HepG2 (cell line): ENCODE results near the gene NTSR2. TPM values are rescaled to one million over a fixed set of nuclear protein-coding genes. Genes with fewer than 3 reads are reported as not detected.

Source experiments
- ATAC-seq: fragments of 200-7000 bp; cut with Tn5 transposase; 3 replicates; pipeline ENCODE4 v1.9.1; 2020; ENCODE audit warnings: mild to moderate bottlenecking, moderate library complexity
- BruUV-seq: library from RNA; stranded (reverse); fragments of 400-500 nt; replicated peaks from 2 replicates; lab custom pipeline; 2021; lab: Mats Ljungman, UMichigan
- CTCF ChIA-PET: fragments of 300-600 bp; formaldehyde crosslinking; extraction: SDS; loops from one replicate; lab custom pipeline; 2021; ENCODE audit warnings: low total read pairs, inconsistent platforms, low intra/inter-chr PET ratio; lab: Yijun Ruan, JAX
- POLR2A ChIA-PET: fragments of 350-600 bp; sonication (Branson Sonifier 250); formaldehyde crosslinking; loops from one replicate; lab custom pipeline; 2020; ENCODE audit warnings: antibody characterized with exemption, inconsistent platforms; lab: Yijun Ruan, JAX
- DNase-seq: peaks from one replicate; pipeline ENCODE4 v3.0.0-alpha.2; 2015; ENCODE audit warnings: low spot score
- FAIRE-seq: peaks from 3 replicates; lab custom pipeline; 2011; peaks lifted over from hg19 to GRCh38; lab: Jason Lieb, UNC
- H2AFZ ChIP-seq: one replicate; pipeline ENCODE4 v1.6.1; 2011; ENCODE audit warnings: low read length, inconsistent platforms
- H3K27ac ChIP-seq: fragments of 300-600 bp; 3 replicates; pipeline ENCODE4 v1.8.0; 2011; ENCODE audit warnings: mixed run types, mild to moderate bottlenecking, mixed read lengths, low read length, inconsistent platforms; ENCODE audit not compliant: insufficient read depth; ENCODE audit errors: extremely low read length
- H3K27me3 ChIP-seq, 2 experiments: fragments of 200-600 bp in 1 of 2; 2 replicates in 1 of 2; 3 replicates in 1 of 2; pipeline versions ENCODE4 v1.6.0 to v1.8.0; 2011; ENCODE audit warnings: low read length in 2 of 2, mild to moderate bottlenecking in 2 of 2, moderate library complexity in 2 of 2, inconsistent platforms in 1 of 2; ENCODE audit not compliant: insufficient read depth in 2 of 2, control insufficient read depth in 1 of 2
- H3K36me3 ChIP-seq, 2 experiments: fragments of 200-600 bp in 1 of 2; replicated peaks in 1 of 2; 2 replicates in 1 of 2; 3 replicates in 1 of 2; pipeline versions ENCODE4 v1.5.1 to v1.8.0; 2011; ENCODE audit warnings: low read length in 2 of 2, inconsistent platforms in 1 of 2; ENCODE audit not compliant: insufficient read depth in 2 of 2, control insufficient read depth in 1 of 2
- H3K4me1 ChIP-seq: 2 replicates; pipeline ENCODE4 v1.5.1; 2012; ENCODE audit warnings: low read length, inconsistent platforms; ENCODE audit not compliant: insufficient read depth
- H3K4me2 ChIP-seq: 2 replicates; pipeline ENCODE4 v1.6.0; 2011; ENCODE audit warnings: low read depth, low read length, inconsistent platforms
- H3K4me3 ChIP-seq, 3 experiments: fragments of 200-600 bp in 1 of 3; sonication (generic), shearing (Covaris generic) in 1 of 3; replicated peaks in 1 of 3; 2 replicates each; pipeline ENCODE4 v1.5.1; 2011 to 2016; ENCODE audit warnings: low read length in 3 of 3, inconsistent platforms in 2 of 3, low read depth in 2 of 3, mild to moderate bottlenecking in 2 of 3, control low read depth in 1 of 3, mixed read lengths in 1 of 3; ENCODE audit not compliant: insufficient read depth in 1 of 3
- H3K79me2 ChIP-seq: one replicate; pipeline ENCODE4 v1.6.1; 2011; ENCODE audit warnings: low read length, inconsistent platforms; ENCODE audit not compliant: insufficient read depth
- H3K9ac ChIP-seq: 2 replicates; pipeline ENCODE4 v1.6.0; 2011; ENCODE audit warnings: mild to moderate bottlenecking, low read depth, low read length, inconsistent platforms; ENCODE audit not compliant: insufficient read depth
- H3K9me3 ChIP-seq: 2 replicates; pipeline ENCODE4 v1.5.1; 2012; ENCODE audit warnings: mild to moderate bottlenecking, low read length
- H4K20me1 ChIP-seq: 2 replicates; pipeline ENCODE4 v1.6.0; 2011; ENCODE audit warnings: inconsistent platforms, mild to moderate bottlenecking, low read length, moderate library complexity; ENCODE audit not compliant: insufficient read depth
- BCL6 ChIP-seq: IDR thresholded peaks from 2 replicates; pipeline ENCODE4 v1.6.1; 2016; ENCODE audit warnings: missing genetic modification reagents, missing compliant biosample characterization
- CHCHD3 ChIP-seq: sonication (generic); formaldehyde crosslinking; IDR thresholded peaks from 2 replicates; pipeline ENCODE4 v1.8.0; 2022; ENCODE audit warnings: mild to moderate bottlenecking, missing genetic modification reagents, moderate library complexity
- HMG20B ChIP-seq: conservative IDR thresholded peaks from 2 replicates; pipeline ENCODE4 v1.6.1; 2016; ENCODE audit warnings: missing genetic modification reagents, missing compliant biosample characterization
- KLF9 ChIP-seq: IDR thresholded peaks from 2 replicates; pipeline ENCODE4 v1.6.1; 2016; ENCODE audit warnings: low read depth
- ZNF550 ChIP-seq: sonication (generic); formaldehyde crosslinking; IDR thresholded peaks from 2 replicates; pipeline ENCODE4 v1.4.0; 2020; ENCODE audit warnings: mild to moderate bottlenecking, missing genetic modification reagents, borderline replicate concordance
- WGBS: methylation state at CpG from one replicate; pipeline ENCODE4 v1.1.6; 2017; ENCODE audit warnings: low lambda C conversion rate; 5-methylcytosine and 5-hydroxymethylcytosine counted together
- in situ Hi-C: cut with HindIII; loops from 2 replicates; pipeline ENCODE4 v1.10.0; 2017; ENCODE audit warnings: low pct_unique_long_range_greater_than_20kb; ENCODE audit not compliant: extremely low pct_ligation_motif_present
- intact Hi-C: fragments of 100-400 bp; cut with micrococcal nuclease; formaldehyde crosslinking; loops from one replicate; pipeline ENCODE4 v1.10.0; 2022; ENCODE audit not compliant: unreplicated experiment
- polyA plus RNA-seq, 8 experiments: library from polyadenylated mRNA; depleted of rRNA in 3 of 8; stranded (reverse) in 7 of 8; unstranded in 1 of 8; fragments of >200 nt; fragmentation: Illumina TruSeq in 4 of 8; extraction: Trizol in 4 of 8; gene quantifications; 2 replicates each; pipeline versions ENCODE4 v1.2.1 to v1.2.3, GENCODE V29; 2011 to 2016; ENCODE audit warnings: low read depth in 4 of 8, missing spikeins in 1 of 8, mixed read lengths in 1 of 8; ENCODE audit not compliant: insufficient read depth in 1 of 8
- total RNA-seq, 5 experiments: library from RNA; depleted of rRNA; stranded (reverse); fragments of >200 nt; fragmentation: Illumina TruSeq; extraction: Trizol; gene quantifications; 2 replicates each; pipeline ENCODE4 v1.2.3, GENCODE V29; 2016; ENCODE audit warnings: low read depth in 1 of 5
- TF ChIP-seq, protein P1 (sequence below): IDR thresholded peaks from 2 replicates; pipeline ENCODE4 v1.6.1; 2016; ENCODE audit warnings: missing compliant biosample characterization, missing genetic modification reagents, borderline replicate concordance

The NTSR2 gene
- total and polyA plus RNA-seq, 2 of the 13 experiments (the other 11 are each of a cell fraction or from before 2014, with no cell fraction given): not detected

DNA sequence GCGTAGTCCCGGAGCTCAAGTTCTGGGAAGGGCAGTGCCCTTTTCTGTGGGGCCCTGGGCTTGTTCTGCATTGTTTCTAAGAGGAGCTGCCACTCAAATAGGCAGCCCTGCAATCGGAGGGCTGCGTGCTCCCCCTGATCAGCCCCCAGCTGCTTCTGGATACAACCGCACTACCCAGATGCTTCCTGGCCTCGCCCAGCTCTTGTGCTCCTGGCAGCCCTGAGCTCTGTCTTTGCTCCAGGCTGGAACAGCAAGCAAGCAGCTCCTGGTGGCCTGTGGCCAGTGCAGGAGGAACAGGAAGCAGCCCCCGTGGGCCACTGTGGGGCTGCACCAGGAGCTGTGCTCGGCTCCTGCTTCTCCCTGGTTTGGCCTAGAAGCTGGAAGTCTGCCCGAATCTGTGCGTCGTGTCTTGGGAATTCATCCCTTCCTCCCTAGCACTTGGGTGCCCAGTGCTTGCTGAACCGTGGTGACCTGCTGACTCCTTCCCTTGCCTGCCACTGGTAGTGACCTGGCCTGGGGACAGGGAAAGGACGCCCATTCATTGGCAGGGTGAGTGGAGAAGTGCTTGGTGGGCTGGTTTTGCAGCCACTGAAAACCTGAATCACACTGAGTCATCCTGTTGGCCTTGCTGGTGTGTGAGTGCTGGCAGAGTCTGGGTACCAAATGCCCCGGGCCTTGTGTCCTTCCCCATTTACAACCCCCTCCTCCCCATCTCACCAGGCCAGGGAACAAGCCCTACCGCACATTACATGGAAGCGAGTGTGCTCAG is 27.3 kb upstream of the NTSR2 start (continued):
- TF ChIP-seq CHCHD3 (CRISPR knock-in tag) (no peak), KLF9 (CRISPR knock-in tag) (no peak), BCL6 (CRISPR knock-in tag) (no peak)
- TF ChIP-seq, protein P1, sequence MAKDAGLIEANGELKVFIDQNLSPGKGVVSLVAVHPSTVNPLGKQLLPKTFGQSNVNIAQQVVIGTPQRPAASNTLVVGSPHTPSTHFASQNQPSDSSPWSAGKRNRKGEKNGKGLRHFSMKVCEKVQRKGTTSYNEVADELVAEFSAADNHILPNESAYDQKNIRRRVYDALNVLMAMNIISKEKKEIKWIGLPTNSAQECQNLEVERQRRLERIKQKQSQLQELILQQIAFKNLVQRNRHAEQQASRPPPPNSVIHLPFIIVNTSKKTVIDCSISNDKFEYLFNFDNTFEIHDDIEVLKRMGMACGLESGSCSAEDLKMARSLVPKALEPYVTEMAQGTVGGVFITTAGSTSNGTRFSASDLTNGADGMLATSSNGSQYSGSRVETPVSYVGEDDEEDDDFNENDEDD (CRISPR knock-in tag): no peak

DNA sequence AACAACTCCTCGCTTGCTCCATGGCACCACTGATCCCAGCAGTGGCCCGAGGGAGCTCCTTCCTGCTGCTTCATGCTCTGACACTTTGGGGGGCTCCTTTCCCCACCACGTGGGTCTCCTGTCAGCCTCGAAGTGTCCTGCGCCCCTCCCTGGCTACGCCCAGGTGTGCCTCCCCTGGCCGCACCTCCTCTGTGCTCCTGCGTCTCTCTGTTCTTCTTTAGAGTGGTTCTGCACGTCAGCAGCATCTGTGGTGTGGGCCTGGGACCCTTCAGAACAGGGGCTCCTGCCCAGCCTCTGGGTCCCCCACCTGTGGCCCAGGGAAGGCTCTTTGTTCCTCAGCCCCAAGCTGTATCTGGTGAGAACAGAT is 26.7 kb upstream of the NTSR2 start:
- Histone ChIP-seq H3K79me2 (no peaks in the 10 kb centered on the region), H3K9ac (no peak overlapping the region), H2AFZ (no peak overlapping the region), H3K4me2 (no peak overlapping the region), H3K27me3 (peaks cover 2 to 5% of the 10 kb centered on the region in 2 experiments; a peak in 3 of 5 replicates), H4K20me1 (no peaks in the 10 kb centered on the region), H3K4me3 (no peak overlapping the region), H3K4me1 (peaks cover 47% of the 10 kb centered on the region), H3K9me3 (no peaks in the 10 kb centered on the region), H3K27ac (no peak overlapping the region), H3K36me3 (no peaks in the 10 kb centered on the region)
- DNase-seq (no peak), ATAC-seq (no peak), FAIRE-seq (no peak)
- intact Hi-C loops (no loop called here), in situ Hi-C loops (no loop called here)
- POLR2A ChIA-PET: interaction anchor here (2.8 kb wide), 1 partner anchor 50 kb away, joined by 16 read pairs; the partner anchor contains the start of gene LPIN1
- BruUV-seq: no TSS peak
- no peak for TF ChIP-seq HMG20B (CRISPR knock-in tag)
- TF ChIP-seq ZNF550 (CRISPR knock-in tag): no peak
- CTCF ChIA-PET: no interaction called here
- 52% methylated on average over 9 of the region's 9 CpGs for WGBS
